Naive thymus-derived CD4-positive, alpha-beta T cell (primary cell): ENCODE results near the gene FBXL17. TPM values are rescaled to one million over a fixed set of nuclear protein-coding genes. Genes with fewer than 3 reads are reported as not detected.
A peak's percentile ranks its signal among the peaks of the same experiment; 100 is the strongest.

Source experiments
- ATAC-seq: fragments of 150-1000 bp; cut with Tn5 transposase; 2 replicates; pipeline ENCODE4 v1.10.0; 2021; ENCODE audit warnings: mild to moderate bottlenecking, moderate library complexity
- CTCF ChIA-PET: fragments of 350-600 bp; sonication (Branson Sonifier 250); formaldehyde crosslinking; loops from one replicate; lab custom pipeline; 2021; ENCODE audit warnings: antibody characterized with exemption; lab: Charles Lee
- POLR2A ChIA-PET: fragments of 350-600 bp; sonication (Branson Sonifier 250); formaldehyde crosslinking; loops from one replicate; lab custom pipeline; 2021; ENCODE audit warnings: antibody characterized with exemption, inconsistent platforms; lab: Charles Lee
- DNase-seq, 9 donors: peaks; one replicate each; pipeline versions ENCODE4 v3.0.0 to v3.0.0-alpha.2; 2020 to 2022; ENCODE audit warnings: mixed read lengths in 1 of 9
- H3K27ac ChIP-seq: one replicate; pipeline ENCODE4 v1.7.0; 2013; ENCODE audit warnings: mild to moderate bottlenecking, low read depth, low read length, moderate library complexity
- H3K27me3 ChIP-seq, 2 donors: one replicate each; pipeline ENCODE4 v1.7.0; 2013; ENCODE audit warnings: low read length in 2 of 2, mild to moderate bottlenecking in 2 of 2, moderate library complexity in 2 of 2; ENCODE audit not compliant: control insufficient read depth in 2 of 2, insufficient read depth in 2 of 2
- H3K36me3 ChIP-seq, 3 experiments: 1 replicate in 2 of 3; 2 replicates in 1 of 3; pipeline ENCODE4 v1.7.0; 2013; ENCODE audit warnings: low read length in 3 of 3, mild to moderate bottlenecking in 3 of 3, moderate library complexity in 1 of 3; ENCODE audit not compliant: insufficient read depth in 3 of 3, control insufficient read depth in 2 of 3
- H3K4me1 ChIP-seq, 2 donors: one replicate each; pipeline ENCODE4 v1.7.0; 2013; ENCODE audit warnings: low read length in 2 of 2, mild to moderate bottlenecking in 2 of 2, moderate library complexity in 1 of 2; ENCODE audit not compliant: control insufficient read depth in 2 of 2, insufficient read depth in 2 of 2
- H3K4me3 ChIP-seq: 2 replicates; pipeline ENCODE4 v1.7.0; 2013; ENCODE audit warnings: mild to moderate bottlenecking, low read length
- H3K9me3 ChIP-seq, 3 experiments: 1 replicate in 2 of 3; 2 replicates in 1 of 3; pipeline ENCODE4 v1.7.0; 2013; ENCODE audit warnings: low read length in 3 of 3; ENCODE audit not compliant: control insufficient read depth in 2 of 3
- H3K27ac Mint-ChIP-seq, 9 donors: one replicate each; pipeline ENCODE4 v1.8.0; 2020 to 2022; ENCODE audit warnings: mixed read lengths in 9 of 9, mild to moderate bottlenecking in 8 of 9, moderate library complexity in 5 of 9, inconsistent platforms in 2 of 9
- H3K27me3 Mint-ChIP-seq, 5 donors: one replicate each; pipeline ENCODE4 v1.8.0; 2021 to 2022; ENCODE audit warnings: mixed read lengths in 5 of 5, mild to moderate bottlenecking in 1 of 5
- H3K36me3 Mint-ChIP-seq, 5 donors: one replicate each; pipeline ENCODE4 v1.8.0; 2020 to 2022; ENCODE audit warnings: mixed read lengths in 5 of 5, mild to moderate bottlenecking in 3 of 5, inconsistent platforms in 1 of 5
- H3K4me1 Mint-ChIP-seq, 7 donors: one replicate each; pipeline ENCODE4 v1.8.0; 2020 to 2022; ENCODE audit warnings: mixed read lengths in 7 of 7, mild to moderate bottlenecking in 3 of 7, inconsistent platforms in 1 of 7
- H3K4me3 Mint-ChIP-seq, 10 donors: one replicate each; pipeline ENCODE4 v1.8.0; 2020 to 2022; ENCODE audit warnings: mild to moderate bottlenecking in 10 of 10, mixed read lengths in 10 of 10, moderate library complexity in 6 of 10, inconsistent platforms in 2 of 10
- H3K9me3 Mint-ChIP-seq, 11 donors: one replicate each; pipeline ENCODE4 v1.8.0; 2020 to 2022; ENCODE audit warnings: mixed read lengths in 11 of 11, mild to moderate bottlenecking in 4 of 11, inconsistent platforms in 1 of 11, moderate library complexity in 1 of 11
- intact Hi-C, 2 donors: fragments of 100-400 bp; cut with micrococcal nuclease; formaldehyde crosslinking; loops; one replicate each; pipeline ENCODE4 v1.15.1; 2023
- polyA plus RNA-seq, 2 donors: library from polyadenylated mRNA; unstranded; fragments of 300-500 nt; fragmentation: Illumina TruSeq; gene quantifications; one replicate each; pipeline ENCODE4 v1.2.3, GENCODE V29; 2021
- total RNA-seq, 6 experiments: library from RNA in 5 of 6; stranded (reverse) in 5 of 6; gene quantifications; 1 replicate in 5 of 6; 2 replicates in 1 of 6; pipeline ENCODE4 v1.2.3 and lab custom pipeline; 2021 to 2026

The FBXL17 gene
- total and polyA plus RNA-seq, 7 experiments from 2014 or later: 4.4 to 28.4 (median 19.6) TPM

DNA sequence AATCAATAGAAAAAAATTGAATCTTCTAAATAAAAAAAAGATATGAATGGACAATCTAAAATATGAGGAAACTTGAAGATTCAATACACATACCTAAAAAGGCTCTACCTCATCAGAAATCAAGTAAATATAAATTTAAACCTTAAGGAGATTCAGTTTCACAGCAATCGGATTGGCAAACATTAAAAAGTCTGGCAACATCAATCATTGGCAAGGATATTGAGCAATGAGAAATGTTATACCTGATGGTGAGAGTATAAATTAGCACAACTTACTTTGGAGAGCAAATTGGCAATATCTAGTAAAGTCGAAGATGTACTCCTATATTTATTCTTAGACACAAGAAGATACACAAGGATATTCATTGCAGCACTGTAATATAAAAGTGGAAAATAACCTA is 436.8 kb downstream of the FBXL17 start:
- Histone ChIP-seq H3K4me3 (no peak overlapping the region), H3K27me3 (no peaks in the 10 kb centered on the region), H3K9me3 (no peaks in the 10 kb centered on the region), H3K4me1 (peaks cover 0 to 8% of the 10 kb centered on the region in 2 donors), H3K36me3 (no peaks in the 10 kb centered on the region), H3K27ac (no peak overlapping the region)
- H3K4me3 Mint-ChIP-seq: no peak overlapping the region
- peaks cover 0 to 3% (median 0%) of the 10 kb centered on the region in 11 donors for H3K9me3 Mint-ChIP-seq
- no peaks in the 10 kb centered on the region for H3K27me3 Mint-ChIP-seq
- intact Hi-C loops: no loop called here
- DNase-seq (no peak), ATAC-seq (no peak)
- ChIA-PET POLR2A (no interaction called here), CTCF (no interaction called here)
- no peak overlapping the region for H3K27ac Mint-ChIP-seq
- H3K4me1 Mint-ChIP-seq: peaks cover 11 to 14% (median 13%) of the 10 kb centered on the region in 7 donors
- peaks cover 0 to 25% (median 14%) of the 10 kb centered on the region in 5 donors for H3K36me3 Mint-ChIP-seq

DNA sequence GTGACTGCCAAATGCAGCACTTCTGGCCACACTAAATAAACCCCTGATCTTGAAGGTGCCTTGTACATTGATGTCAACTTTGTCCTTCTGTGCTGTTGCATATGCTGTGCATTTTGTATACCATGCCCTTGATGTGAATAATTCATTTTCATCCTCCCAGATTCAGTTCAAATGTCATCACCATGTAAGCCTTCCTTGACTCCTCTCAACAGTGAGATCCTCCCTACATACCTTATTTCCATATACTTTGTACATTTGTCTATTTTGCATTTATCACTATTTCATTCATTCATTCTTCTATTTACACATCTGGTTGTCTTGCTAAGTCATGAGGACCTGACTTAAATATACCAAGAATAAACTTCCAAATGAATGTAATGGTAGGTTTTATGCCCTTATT is 438.0 kb downstream of the FBXL17 start:
- H3K36me3 ChIP-seq: no peaks in the 10 kb centered on the region
- Mint-ChIP-seq H3K9me3 (peaks cover 0 to 3% (median 0%) of the 10 kb centered on the region in 11 donors), H3K36me3 (peaks cover 0 to 25% (median 18%) of the 10 kb centered on the region in 5 donors), H3K4me3 (no peak overlapping the region), H3K4me1 (peaks cover 1 to 2% (median 2%) of the 10 kb centered on the region in 7 donors), H3K27me3 (no peaks in the 10 kb centered on the region), H3K27ac (no peak overlapping the region)
- ChIA-PET POLR2A (no interaction called here), CTCF (no interaction called here)
- no peaks in the 10 kb centered on the region for H3K9me3 ChIP-seq
- intact Hi-C loops: no loop called here
- H3K27me3 ChIP-seq: no peaks in the 10 kb centered on the region
- DNase-seq (no peak), ATAC-seq (no peak)
- no peak overlapping the region for H3K27ac ChIP-seq
- H3K4me1 ChIP-seq: peaks cover 0 to 2% of the 10 kb centered on the region in 2 donors
- no peak overlapping the region for H3K4me3 ChIP-seq

DNA sequence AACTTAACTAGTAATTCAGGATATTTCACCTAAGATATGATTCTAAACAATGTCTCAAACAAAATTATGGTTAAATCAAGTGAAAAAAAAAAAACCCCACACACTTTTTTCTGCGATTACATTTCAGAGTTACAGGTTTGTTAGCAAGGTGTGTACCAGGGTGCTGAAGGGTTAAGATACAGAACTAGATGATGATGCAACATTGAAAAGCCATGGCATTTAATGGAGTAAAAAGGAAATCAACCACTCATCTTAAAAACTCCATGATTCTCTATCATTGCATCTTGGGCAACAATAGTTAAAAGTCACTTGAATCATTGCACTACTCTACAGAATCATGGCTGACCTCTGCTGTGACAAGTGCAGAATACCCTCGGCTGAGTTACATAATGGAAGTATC is 440.9 kb downstream of the FBXL17 start:
- peaks cover 0 to 4% (median 0%) of the 10 kb centered on the region in 7 donors for H3K4me1 Mint-ChIP-seq
- Histone ChIP-seq H3K4me1 (no peaks in the 10 kb centered on the region), H3K27me3 (no peaks in the 10 kb centered on the region), H3K36me3 (no peaks in the 10 kb centered on the region), H3K27ac (no peak overlapping the region), H3K4me3 (no peak overlapping the region), H3K9me3 (no peaks in the 10 kb centered on the region)
- peaks cover 0 to 29% (median 12%) of the 10 kb centered on the region in 5 donors for H3K36me3 Mint-ChIP-seq
- CTCF ChIA-PET: no interaction called here
- POLR2A ChIA-PET: no interaction called here
- intact Hi-C loops: no loop called here
- no peak overlapping the region for H3K4me3 Mint-ChIP-seq
- H3K9me3 Mint-ChIP-seq: peaks cover 0 to 1% (median 0%) of the 10 kb centered on the region in 11 donors
- DNase-seq (no peak), ATAC-seq (no peak)
- H3K27me3 Mint-ChIP-seq: no peaks in the 10 kb centered on the region
- no peak overlapping the region for H3K27ac Mint-ChIP-seq

DNA sequence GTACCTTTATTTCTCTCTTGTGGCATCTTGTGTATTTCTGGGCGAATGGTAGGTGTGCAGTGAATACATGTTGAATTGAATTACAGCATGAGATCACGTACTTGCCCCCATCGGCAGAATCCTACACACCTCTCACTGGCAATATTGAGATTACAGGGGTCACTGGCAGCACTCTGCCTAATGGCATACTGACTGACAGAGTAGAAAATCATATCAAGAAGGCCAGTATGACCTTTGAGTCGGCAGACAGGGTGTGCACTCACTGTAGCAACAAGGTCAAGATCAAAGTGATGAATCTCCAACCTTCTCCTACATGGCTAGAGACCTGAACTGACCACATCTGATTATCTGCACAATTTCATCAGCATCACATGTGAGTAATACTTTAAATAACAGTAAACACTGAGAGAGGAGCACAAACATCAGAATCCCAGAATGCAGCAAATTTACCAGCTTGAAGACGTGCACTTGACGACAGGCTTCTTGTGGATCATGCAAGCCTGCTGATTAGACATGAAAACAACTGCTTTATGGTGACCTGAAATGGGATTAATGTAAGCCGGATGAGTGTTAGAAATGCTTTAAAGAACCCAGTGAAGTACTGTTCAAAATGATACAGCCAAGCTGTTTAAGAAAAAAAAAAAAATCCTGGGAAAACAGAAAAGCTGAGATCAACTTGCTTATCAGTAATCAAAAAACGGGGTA is 444.1 kb downstream of the FBXL17 start:
- Histone ChIP-seq H3K4me1 (no peaks in the 10 kb centered on the region), H3K4me3 (no peak overlapping the region), H3K27me3 (no peaks in the 10 kb centered on the region), H3K27ac (no peak overlapping the region), H3K9me3 (no peaks in the 10 kb centered on the region), H3K36me3 (no peaks in the 10 kb centered on the region)
- Mint-ChIP-seq H3K27me3 (no peaks in the 10 kb centered on the region), H3K27ac (no peak overlapping the region), H3K36me3 (peaks cover 4 to 38% (median 7%) of the 10 kb centered on the region in 5 donors), H3K4me3 (no peak overlapping the region), H3K9me3 (peaks cover 0 to 3% (median 0%) of the 10 kb centered on the region in 11 donors), H3K4me1 (peaks cover 0 to 4% (median 0%) of the 10 kb centered on the region in 7 donors)
- ChIA-PET CTCF (no interaction called here), POLR2A (no interaction called here)
- intact Hi-C loops: no loop called here
- ATAC-seq (no peak), DNase-seq (no peak)

DNA sequence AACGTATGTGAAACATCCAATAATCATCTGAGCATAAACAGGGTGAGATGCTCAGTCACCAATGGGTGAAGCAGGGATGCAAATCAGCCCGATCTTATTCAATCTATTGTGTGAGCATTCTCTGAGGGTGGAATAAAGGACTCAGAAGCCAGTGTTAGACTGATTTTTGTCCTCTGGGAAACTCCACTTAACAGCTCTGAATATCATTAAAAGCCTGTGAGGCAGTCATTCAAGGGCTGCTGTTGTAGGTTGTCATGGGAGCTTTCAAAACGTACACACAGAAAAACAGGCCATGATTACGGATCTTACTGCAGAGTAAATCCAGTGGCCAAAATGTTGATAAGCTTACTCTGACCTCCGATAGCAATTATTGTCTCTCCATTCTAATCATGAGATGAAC is 444.7 kb downstream of the FBXL17 start:
- Mint-ChIP-seq H3K27ac (no peak overlapping the region), H3K27me3 (no peaks in the 10 kb centered on the region), H3K9me3 (peaks cover 0 to 7% (median 0%) of the 10 kb centered on the region in 11 donors), H3K4me3 (no peak overlapping the region), H3K4me1 (peaks cover 0 to 4% (median 0%) of the 10 kb centered on the region in 7 donors), H3K36me3 (peaks cover 4 to 41% (median 7%) of the 10 kb centered on the region in 5 donors)
- no peaks in the 10 kb centered on the region for H3K36me3 ChIP-seq
- POLR2A ChIA-PET: no interaction called here
- ATAC-seq (no peak), DNase-seq (no peak)
- no peak overlapping the region for H3K27ac ChIP-seq
- no peaks in the 10 kb centered on the region for H3K9me3 ChIP-seq
- intact Hi-C loops: no loop called here
- H3K4me1 ChIP-seq: no peaks in the 10 kb centered on the region
- CTCF ChIA-PET: no interaction called here
- H3K4me3 ChIP-seq: no peak overlapping the region
- H3K27me3 ChIP-seq: no peaks in the 10 kb centered on the region

DNA sequence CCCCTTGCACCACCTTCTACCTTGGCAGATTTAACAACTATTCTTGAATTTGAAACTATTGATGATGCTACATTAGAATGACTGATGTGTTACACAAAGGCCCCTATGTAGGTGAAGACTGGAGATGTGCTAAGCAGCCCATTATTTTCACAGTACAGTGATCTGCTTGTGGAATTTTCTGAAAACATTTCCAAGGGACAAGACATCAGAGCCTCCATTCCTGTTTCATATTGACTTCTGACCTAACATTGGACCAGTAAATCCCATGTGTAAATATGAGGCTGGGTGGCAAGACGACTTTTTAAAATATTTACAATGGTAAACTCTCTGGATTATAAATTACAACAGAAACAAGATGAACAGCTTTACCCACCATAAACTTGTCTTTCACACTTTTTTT is 445.4 kb downstream of the FBXL17 start:
- no peak for ATAC-seq

DNA sequence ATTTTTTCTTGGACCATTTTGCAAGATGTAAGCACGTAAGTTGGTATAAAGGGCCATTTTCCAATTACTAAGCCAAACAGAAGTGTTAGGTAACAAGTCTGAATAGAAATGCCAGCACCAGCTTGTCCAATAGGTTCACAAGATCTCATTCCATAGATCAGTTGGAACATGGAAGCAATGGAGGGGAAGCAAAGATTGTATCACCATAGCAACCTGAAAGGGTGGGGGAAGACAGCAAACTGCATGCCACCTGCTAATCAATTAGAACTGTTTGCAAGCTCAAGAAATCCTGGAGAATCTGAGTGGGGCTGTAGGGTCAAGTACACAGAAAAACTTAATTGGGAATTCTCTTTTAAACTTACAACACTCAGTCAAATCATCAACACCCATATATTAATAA is 446.3 kb downstream of the FBXL17 start:
- ChIA-PET CTCF (no interaction called here), POLR2A (no interaction called here)
- Mint-ChIP-seq H3K4me3 (no peak overlapping the region), H3K27me3 (no peaks in the 10 kb centered on the region), H3K27ac (peak overlapping the region in 1 of 9 donors; percentile 18), H3K4me1 (peaks cover 0 to 4% (median 0%) of the 10 kb centered on the region in 7 donors), H3K9me3 (peaks cover 0 to 7% (median 0%) of the 10 kb centered on the region in 11 donors), H3K36me3 (peaks cover 4 to 41% (median 7%) of the 10 kb centered on the region in 5 donors)
- Histone ChIP-seq H3K4me3 (no peak overlapping the region), H3K27me3 (no peaks in the 10 kb centered on the region), H3K36me3 (no peaks in the 10 kb centered on the region), H3K9me3 (no peaks in the 10 kb centered on the region), H3K27ac (no peak overlapping the region), H3K4me1 (no peaks in the 10 kb centered on the region)
- ATAC-seq (no peak), DNase-seq (no peak)
- intact Hi-C loops: no loop called here

More for the DNA sequence above, 445.4 kb downstream of the FBXL17 start:
- Mint-ChIP-seq H3K27ac (no peak overlapping the region), H3K4me1 (peaks cover 0 to 4% (median 0%) of the 10 kb centered on the region in 7 donors), H3K27me3 (no peaks in the 10 kb centered on the region), H3K4me3 (no peak overlapping the region), H3K9me3 (peaks cover 0 to 7% (median 0%) of the 10 kb centered on the region in 11 donors), H3K36me3 (peaks cover 4 to 41% (median 7%) of the 10 kb centered on the region in 5 donors)
- Histone ChIP-seq H3K4me3 (no peak overlapping the region), H3K27ac (no peak overlapping the region), H3K4me1 (no peaks in the 10 kb centered on the region), H3K36me3 (no peaks in the 10 kb centered on the region), H3K9me3 (no peaks in the 10 kb centered on the region), H3K27me3 (no peaks in the 10 kb centered on the region)
- POLR2A ChIA-PET: no interaction called here
- intact Hi-C loops: no loop called here
- CTCF ChIA-PET: no interaction called here
- no peak for DNase-seq
